ENCODE data around the gene CTIF.

The CTIF gene

GRCh38 chr18:48708807-48709206 lies 170.0 kb downstream of the CTIF start:
- H3K4me3 ChIP-seq (ENCODE audit: low read length): no peak overlapping the region
- no peaks in the 10 kb centered on the region for H3K79me2 ChIP-seq (ENCODE audit: low read length)
- H3K27ac ChIP-seq (ENCODE audit: low read length): no peak overlapping the region
- no peaks in the 10 kb centered on the region for H3K9me3 ChIP-seq (ENCODE audit: insufficient read depth, low read length)
- no peak for TF ChIP-seq EZH2phosphoT487 (IDR thresholded peaks at IDR 0.05; ENCODE audit: low read depth)
- TF ChIP-seq, protein P1, sequence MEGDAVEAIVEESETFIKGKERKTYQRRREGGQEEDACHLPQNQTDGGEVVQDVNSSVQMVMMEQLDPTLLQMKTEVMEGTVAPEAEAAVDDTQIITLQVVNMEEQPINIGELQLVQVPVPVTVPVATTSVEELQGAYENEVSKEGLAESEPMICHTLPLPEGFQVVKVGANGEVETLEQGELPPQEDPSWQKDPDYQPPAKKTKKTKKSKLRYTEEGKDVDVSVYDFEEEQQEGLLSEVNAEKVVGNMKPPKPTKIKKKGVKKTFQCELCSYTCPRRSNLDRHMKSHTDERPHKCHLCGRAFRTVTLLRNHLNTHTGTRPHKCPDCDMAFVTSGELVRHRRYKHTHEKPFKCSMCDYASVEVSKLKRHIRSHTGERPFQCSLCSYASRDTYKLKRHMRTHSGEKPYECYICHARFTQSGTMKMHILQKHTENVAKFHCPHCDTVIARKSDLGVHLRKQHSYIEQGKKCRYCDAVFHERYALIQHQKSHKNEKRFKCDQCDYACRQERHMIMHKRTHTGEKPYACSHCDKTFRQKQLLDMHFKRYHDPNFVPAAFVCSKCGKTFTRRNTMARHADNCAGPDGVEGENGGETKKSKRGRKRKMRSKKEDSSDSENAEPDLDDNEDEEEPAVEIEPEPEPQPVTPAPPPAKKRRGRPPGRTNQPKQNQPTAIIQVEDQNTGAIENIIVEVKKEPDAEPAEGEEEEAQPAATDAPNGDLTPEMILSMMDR (IDR thresholded peaks at IDR 0.05; ENCODE audit: low read depth, low read length): no peak
- peaks cover 6% of the 10 kb centered on the region for H3K36me3 ChIP-seq (replicated peaks; ENCODE audit: low read depth, low read length)
- no peak overlapping the region for H3K9ac ChIP-seq (ENCODE audit: low read length)
- H2AFZ ChIP-seq (ENCODE audit: low read depth, low read length): no peak overlapping the region
- H3K4me1 ChIP-seq (ENCODE audit: low read length): peaks cover 8% of the 10 kb centered on the region
- H3K27me3 ChIP-seq (ENCODE audit: low read depth, low read length): no peaks in the 10 kb centered on the region
- H3K4me2 ChIP-seq (ENCODE audit: low read length): no peak overlapping the region
- 0 out of 2 replicates have a peak, but pooled peaks cover 3% of the 10 kb centered on the region for H4K20me1 ChIP-seq (ENCODE audit: insufficient read depth, low read length)

GRCh38 chr18:48709371-48710062 lies 170.7 kb downstream of the CTIF start:
- H3K9me3 ChIP-seq (ENCODE audit: insufficient read depth, low read length): no peaks in the 10 kb centered on the region
- no peak overlapping the region for H2AFZ ChIP-seq (ENCODE audit: low read depth, low read length)
- peaks cover 8% of the 10 kb centered on the region; the same call in 1 of the 2 replicates for H4K20me1 ChIP-seq (ENCODE audit: insufficient read depth, low read length)
- H3K4me1 ChIP-seq (ENCODE audit: low read length): peaks cover 8% of the 10 kb centered on the region
- H3K27me3 ChIP-seq (ENCODE audit: low read depth, low read length): no peaks in the 10 kb centered on the region; the same call in 1 of the 2 replicates
- no peak overlapping the region for H3K27ac ChIP-seq (ENCODE audit: low read length)
- H3K4me3 ChIP-seq (ENCODE audit: low read length): no peak overlapping the region
- no peak overlapping the region for H3K9ac ChIP-seq (ENCODE audit: low read length)
- no peak overlapping the region for H3K4me2 ChIP-seq (ENCODE audit: low read length)
- H3K36me3 ChIP-seq (replicated peaks; ENCODE audit: low read depth, low read length): peaks cover 6% of the 10 kb centered on the region
- TF ChIP-seq EZH2phosphoT487 (IDR thresholded peaks at IDR 0.05; ENCODE audit: low read depth): no peak
- TF ChIP-seq, protein P1 (IDR thresholded peaks at IDR 0.05; ENCODE audit: low read depth, low read length): no peak
- no peaks in the 10 kb centered on the region for H3K79me2 ChIP-seq (ENCODE audit: low read length)

DNA sequence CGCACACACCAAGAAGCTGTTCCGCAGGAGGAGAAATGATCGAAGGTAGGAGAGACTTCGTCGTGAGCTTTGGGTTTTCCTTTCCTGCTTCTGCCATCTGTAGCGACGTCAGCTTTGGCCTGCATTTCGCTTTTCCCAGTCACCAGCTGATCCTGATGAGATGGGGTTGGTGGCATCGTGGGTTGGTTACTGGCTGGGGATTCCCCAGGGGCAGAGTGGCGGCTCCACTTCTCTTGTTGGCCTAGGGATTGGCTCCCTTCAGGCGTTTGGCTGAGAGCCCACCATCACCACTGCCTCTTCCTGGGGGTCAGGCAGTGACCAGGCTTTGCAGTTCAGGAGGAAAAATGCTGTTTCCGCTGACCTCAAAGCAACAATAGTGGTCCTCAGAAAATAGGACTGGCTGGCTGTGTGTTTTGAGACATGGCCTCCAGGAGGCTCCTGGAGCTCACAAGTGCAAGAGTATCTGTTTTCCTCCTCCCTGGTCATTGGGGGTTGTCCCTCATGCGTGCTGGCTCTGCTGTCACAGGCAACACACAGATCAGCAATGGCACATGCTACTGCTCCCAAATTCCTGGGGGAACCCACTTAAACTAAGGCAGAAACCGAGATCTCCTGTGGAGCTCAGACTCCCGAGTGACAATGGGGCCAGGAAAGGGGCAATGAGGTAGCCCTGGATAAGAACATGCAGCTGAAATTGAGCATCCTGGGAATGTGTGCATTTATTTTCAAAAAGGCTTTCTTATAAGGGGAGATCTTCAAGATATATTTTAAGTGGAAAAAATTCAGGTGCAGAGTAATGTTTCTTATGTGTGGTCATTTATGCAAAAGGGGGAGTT lies 173.0 kb downstream of the CTIF start:
- peaks cover 23% of the 10 kb centered on the region for H3K4me1 ChIP-seq (ENCODE audit: low read length)
- no peaks in the 10 kb centered on the region for H3K79me2 ChIP-seq (ENCODE audit: low read length)
- no peaks in the 10 kb centered on the region; the same call in 1 of the 2 replicates for H3K27me3 ChIP-seq (ENCODE audit: low read depth, low read length)
- no peak overlapping the region for H3K4me3 ChIP-seq (ENCODE audit: low read length)
- peaks cover 6% of the 10 kb centered on the region for H3K36me3 ChIP-seq (replicated peaks; ENCODE audit: low read depth, low read length)
- H3K9me3 ChIP-seq (ENCODE audit: insufficient read depth, low read length): no peaks in the 10 kb centered on the region
- H3K9ac ChIP-seq (ENCODE audit: low read length): no peak overlapping the region
- peaks cover 24% of the 10 kb centered on the region for H4K20me1 ChIP-seq (ENCODE audit: insufficient read depth, low read length)
- peak overlapping the region; percentile 18; the same call in 1 of the 2 replicates for H3K4me2 ChIP-seq (ENCODE audit: low read length)
- H2AFZ ChIP-seq (ENCODE audit: low read depth, low read length): no peak overlapping the region
- no peak for TF ChIP-seq EZH2phosphoT487 (IDR thresholded peaks at IDR 0.05; ENCODE audit: low read depth)
- TF ChIP-seq, protein P1 (IDR thresholded peaks at IDR 0.05; ENCODE audit: low read depth, low read length): peak; percentile 94
- H3K27ac ChIP-seq (ENCODE audit: low read length): no peak overlapping the region

DNA sequence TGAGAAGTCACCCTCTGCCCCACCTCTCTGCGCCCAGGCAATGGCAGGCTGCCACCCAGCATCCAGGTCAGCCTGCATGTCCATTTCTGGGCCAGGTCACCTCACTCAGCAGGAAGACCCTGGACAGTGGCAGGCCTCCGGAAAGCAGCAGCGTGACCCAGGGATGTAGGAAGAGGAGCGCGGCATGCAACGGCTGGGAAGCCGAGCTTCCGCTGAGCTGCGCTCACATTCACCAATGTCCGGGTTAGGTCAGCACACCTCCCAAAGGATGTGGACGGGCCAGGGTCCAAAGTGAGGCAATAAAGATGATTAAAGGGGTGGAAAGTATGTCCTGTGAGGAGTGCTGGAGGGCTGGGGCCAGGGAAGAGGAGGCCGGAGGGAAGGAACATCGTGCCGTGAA lies 174.5 kb downstream of the CTIF start:
- Histone ChIP-seq H3K9me3 (ENCODE audit: insufficient read depth, low read length) (no peaks in the 10 kb centered on the region), H3K9ac (ENCODE audit: low read length) (no peak overlapping the region)

More for the DNA sequence above, 174.5 kb downstream of the CTIF start:
- Histone ChIP-seq H3K4me1 (ENCODE audit: low read length) (peaks cover 23% of the 10 kb centered on the region), H3K27ac (ENCODE audit: low read length) (no peak overlapping the region), H4K20me1 (ENCODE audit: insufficient read depth, low read length) (peaks cover 24% of the 10 kb centered on the region), H2AFZ (ENCODE audit: low read depth, low read length) (no peak overlapping the region), H3K4me2 (ENCODE audit: low read length) (no peak overlapping the region), H3K4me3 (ENCODE audit: low read length) (no peak overlapping the region), H3K79me2 (ENCODE audit: low read length) (no peaks in the 10 kb centered on the region), H3K27me3 (ENCODE audit: low read depth, low read length) (no peaks in the 10 kb centered on the region; the same call in 1 of the 2 replicates), H3K36me3 (replicated peaks; ENCODE audit: low read depth, low read length) (peaks cover under 1% of the 10 kb centered on the region)
- no peak for TF ChIP-seq EZH2phosphoT487 (IDR thresholded peaks at IDR 0.05; ENCODE audit: low read depth)
- TF ChIP-seq, protein P1 (IDR thresholded peaks at IDR 0.05; ENCODE audit: low read depth, low read length): no peak
